22Rv1 (cell line): ENCODE results near the gene AURKA.

Experiments
- ZFX ChIP-seq: fragments of 450-650 bp; IDR thresholded peaks from 2 replicates; pipeline ENCODE4 v1.6.1; 2017; ENCODE audit warnings: antibody characterized with exemption, borderline replicate concordance
- TF ChIP-seq, protein P1 (sequence below): fragments of 450-650 bp; IDR thresholded peaks from 2 replicates; pipeline ENCODE4 v1.5.1; 2017; ENCODE audit warnings: mild to moderate bottlenecking

DNA sequence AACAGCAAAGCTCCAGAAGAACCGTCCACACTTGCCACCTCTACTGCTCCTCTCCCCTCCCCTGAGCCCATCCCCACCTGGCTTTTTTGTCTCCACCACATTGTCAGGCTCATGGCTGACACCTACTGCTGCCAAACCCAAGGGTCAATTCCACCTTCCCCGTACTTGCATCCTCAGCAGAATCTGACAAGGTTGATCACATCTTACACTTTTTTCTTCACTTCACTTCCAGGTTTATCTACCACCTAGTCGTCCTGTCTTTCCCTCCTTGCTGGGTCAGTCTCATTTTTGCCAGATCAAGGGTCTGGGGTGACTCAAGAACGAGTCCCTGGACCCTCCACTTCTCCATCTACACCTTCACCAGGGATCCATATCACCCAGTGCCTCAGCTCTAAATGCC is 3.1 kb downstream of the AURKA start:
- TF ChIP-seq, protein P1, sequence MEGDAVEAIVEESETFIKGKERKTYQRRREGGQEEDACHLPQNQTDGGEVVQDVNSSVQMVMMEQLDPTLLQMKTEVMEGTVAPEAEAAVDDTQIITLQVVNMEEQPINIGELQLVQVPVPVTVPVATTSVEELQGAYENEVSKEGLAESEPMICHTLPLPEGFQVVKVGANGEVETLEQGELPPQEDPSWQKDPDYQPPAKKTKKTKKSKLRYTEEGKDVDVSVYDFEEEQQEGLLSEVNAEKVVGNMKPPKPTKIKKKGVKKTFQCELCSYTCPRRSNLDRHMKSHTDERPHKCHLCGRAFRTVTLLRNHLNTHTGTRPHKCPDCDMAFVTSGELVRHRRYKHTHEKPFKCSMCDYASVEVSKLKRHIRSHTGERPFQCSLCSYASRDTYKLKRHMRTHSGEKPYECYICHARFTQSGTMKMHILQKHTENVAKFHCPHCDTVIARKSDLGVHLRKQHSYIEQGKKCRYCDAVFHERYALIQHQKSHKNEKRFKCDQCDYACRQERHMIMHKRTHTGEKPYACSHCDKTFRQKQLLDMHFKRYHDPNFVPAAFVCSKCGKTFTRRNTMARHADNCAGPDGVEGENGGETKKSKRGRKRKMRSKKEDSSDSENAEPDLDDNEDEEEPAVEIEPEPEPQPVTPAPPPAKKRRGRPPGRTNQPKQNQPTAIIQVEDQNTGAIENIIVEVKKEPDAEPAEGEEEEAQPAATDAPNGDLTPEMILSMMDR: no peak
- TF ChIP-seq ZFX: no peak
